NCI-H1417 treated with DMSO at 0.1 percent for 48 hours (cell line): ENCODE data around the gene PNP.
A peak's percentile ranks its signal among the peaks of the same experiment; 100 is the strongest.

Source experiments
- DNase-seq: peaks from one replicate; lab custom pipeline; 2025; lab: John Stamatoyannopoulos, UW

Gene PNP

DNA sequence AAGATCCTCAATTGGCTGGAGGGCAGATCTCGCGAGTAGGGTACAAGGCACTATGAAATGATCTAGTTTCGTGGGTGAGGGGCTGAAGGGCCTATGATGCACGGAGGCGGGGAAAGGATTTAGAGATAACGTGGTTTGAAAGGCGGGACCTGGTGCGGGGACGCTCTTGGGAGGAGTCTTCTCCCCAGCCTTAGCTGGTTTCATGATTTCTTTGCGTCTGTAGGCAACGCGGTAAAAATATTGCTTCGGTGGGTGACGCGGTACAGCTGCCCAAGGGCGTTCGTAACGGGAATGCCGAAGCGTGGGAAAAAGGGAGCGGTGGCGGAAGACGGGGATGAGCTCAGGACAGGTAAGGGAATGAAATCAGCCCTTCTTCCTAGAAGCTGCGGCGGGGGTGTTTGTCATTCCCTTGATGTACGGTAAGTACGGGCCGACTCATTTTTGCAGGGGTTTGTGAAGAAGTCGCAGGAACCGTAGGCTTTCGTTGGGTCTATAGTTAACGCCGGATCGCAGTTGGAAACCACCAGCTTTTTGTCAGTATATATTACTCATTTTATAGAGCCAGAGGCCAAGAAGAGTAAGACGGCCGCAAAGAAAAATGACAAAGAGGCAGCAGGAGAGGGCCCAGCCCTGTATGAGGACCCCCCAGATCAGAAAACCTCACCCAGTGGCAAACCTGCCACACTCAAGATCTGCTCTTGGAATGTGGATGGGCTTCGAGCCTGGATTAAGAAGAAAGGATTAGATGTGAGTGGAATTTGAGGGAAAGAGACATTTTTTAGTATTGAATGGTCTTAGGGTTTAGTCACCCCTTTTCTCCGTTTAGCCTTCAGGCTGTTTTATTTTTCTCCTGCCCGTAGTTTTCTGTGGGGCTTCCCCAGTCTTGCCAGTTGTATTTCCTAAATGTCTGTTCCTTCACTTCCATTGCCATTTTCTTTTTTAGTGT is 13.6 kb upstream of the PNP start:
- DNase-seq: no peak

DNA sequence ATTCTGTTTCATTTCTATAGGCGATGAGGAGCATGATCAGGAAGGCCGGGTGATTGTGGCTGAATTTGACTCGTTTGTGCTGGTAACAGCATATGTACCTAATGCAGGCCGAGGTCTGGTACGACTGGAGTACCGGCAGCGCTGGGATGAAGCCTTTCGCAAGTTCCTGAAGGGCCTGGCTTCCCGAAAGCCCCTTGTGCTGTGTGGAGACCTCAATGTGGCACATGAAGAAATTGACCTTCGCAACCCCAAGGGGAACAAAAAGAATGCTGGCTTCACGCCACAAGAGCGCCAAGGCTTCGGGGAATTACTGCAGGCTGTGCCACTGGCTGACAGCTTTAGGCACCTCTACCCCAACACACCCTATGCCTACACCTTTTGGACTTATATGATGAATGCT is 12.2 kb upstream of the PNP start:
- no peak for DNase-seq

- no peak for DNase-seq
Observed at GRCh38 chr14:20458031-20458789, 11.0 kb upstream of the PNP start.

GRCh38 chr14:20460458-20461224 is 8.6 kb upstream of the PNP start:
- no peak for DNase-seq

DNA sequence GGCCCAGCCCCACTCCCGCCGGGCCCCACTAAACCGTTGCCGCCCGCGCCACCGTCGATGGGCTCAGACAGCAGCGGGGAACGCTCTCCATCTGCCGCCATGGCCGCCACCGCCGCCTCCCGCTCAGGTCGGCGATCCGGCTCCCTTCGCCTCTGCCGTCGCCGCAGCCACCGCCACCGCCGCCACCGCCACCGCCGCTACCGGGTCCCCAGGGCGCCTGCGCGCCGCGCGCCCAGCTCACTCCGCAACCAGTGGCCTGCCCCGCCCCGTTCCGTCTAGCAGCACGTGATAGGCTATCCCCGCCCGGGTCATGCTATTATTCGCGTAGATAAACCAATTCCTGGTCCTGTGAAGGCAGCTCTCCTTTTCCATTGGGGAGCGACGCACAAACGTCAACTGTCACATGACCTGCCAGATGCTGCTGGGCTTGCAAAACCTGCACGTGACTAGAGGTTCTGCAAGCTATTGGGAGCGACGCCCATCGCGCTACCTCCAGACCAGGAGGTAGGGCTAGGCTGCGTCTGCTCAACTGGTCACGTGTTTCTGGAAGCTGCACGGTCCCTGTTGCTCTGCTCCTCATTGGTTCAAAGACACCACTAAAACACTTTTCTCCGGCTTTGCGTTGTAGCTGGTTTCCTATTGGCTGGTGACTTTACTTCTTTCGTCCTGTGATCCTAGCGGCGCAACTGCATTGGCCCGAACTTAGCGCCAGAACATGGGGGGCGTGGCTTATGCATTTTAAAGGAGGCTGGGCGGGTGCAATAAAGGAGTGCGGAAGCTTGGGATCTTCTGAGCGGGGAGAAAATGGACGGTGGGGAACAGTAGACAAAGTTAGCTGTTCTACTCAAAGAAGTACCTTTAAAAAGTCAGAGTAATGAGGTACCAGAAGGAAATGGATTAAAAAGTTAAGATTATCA is 7.7 kb upstream of the PNP start, which contains the start of gene PIP4P1:
Gene PIP4P1 (minus strand): TSS at position 210 of the 917 bp plus-strand sequence. CDS start 109 bp downstream, at position 101.
- DNase-seq: peak; percentile 100

DNA sequence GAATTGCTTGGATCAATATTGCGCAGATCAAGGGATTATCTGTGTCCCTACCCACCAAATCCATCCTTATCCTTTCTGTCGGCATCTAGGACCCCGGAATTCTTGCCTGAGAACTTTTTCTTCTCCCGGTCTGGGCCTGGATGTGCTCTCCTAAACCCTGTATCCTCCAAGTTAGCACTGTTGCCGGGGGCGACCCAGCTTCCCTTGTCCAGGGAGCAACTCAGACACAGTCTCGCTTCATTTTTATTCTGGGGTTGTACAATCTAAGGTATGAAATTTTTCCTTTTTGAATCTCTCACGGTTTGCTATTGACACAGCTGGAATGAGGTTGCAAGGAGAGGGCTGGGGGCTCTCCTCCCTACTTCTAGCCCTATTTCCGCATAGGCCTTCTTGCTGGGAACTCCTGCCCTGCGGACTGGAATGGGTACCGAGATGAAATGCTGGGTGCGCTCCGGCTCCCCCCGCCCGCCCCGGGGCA is 403 bp upstream of the PNP start:
- peak; percentile 49 for DNase-seq

- DNase-seq: no peak
Observed at GRCh38 chr14:20469890-20470602, 840 bp downstream of the PNP start.

- no peak for DNase-seq
Observed at GRCh38 chr14:20470603-20470901, 1.3 kb downstream of the PNP start.

GRCh38 chr14:20472536-20473169 is 3.4 kb downstream of the PNP start:
- no peak for DNase-seq

GRCh38 chr14:20476776-20477175 is 7.6 kb downstream of the PNP start:
- DNase-seq: no peak

DNA sequence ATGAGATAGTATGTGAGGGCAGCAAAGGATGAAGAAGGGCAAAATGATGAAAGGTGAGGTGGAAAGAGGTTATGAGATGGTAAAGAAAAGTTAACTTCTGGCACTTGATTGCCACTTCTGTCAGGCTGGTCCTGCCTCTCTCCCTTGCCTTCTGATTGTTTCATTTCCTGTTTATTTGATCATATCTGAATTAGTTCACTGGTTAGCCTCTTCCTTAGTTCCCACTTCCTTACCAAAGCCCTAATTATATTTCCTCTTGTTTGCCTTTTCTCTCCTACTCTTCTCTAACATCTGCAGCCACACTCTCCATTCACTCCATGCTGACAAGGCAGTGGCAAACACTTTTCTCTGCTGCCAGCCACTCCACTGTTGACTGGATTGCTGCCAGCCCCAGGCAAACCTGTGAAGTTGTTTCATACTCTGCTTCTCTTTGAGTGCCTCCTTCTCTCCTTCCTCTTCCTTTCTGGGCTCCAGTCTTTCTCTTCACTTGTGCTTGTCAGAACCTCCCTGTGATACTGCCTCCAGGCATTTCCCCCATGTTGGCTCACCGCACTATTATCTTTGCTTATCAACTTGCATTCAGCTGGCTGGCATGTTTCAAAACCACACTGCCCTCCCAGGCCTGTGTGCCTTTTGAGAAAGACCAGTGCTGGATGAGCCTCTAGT is 8.1 kb downstream of the PNP start:
- no peak for DNase-seq

- no peak for DNase-seq
Observed at GRCh38 chr14:20478894-20479293, 9.7 kb downstream of the PNP start.

DNA sequence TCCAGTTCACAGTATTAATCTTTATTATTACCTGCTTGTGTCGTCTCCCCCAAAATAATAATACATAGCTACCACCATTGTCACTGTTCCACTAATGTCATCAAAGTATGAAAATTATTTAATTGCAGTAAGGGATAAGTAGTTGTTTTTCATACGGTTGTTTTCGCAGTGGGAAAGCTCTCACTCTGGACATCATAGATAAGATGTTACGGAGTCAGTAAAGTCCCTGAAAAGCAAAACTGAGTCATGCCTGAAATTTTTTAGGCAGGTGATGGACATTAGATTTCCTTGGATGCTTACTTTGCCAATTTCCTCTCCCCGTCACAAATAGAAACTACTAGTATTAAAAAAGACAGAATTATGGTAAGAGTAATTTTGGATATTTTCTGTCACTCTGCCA is 13.2 kb downstream of the PNP start:
- no peak for DNase-seq

- no peak for DNase-seq
Observed at GRCh38 chr14:20485900-20486299, 16.7 kb downstream of the PNP start.

DNA sequence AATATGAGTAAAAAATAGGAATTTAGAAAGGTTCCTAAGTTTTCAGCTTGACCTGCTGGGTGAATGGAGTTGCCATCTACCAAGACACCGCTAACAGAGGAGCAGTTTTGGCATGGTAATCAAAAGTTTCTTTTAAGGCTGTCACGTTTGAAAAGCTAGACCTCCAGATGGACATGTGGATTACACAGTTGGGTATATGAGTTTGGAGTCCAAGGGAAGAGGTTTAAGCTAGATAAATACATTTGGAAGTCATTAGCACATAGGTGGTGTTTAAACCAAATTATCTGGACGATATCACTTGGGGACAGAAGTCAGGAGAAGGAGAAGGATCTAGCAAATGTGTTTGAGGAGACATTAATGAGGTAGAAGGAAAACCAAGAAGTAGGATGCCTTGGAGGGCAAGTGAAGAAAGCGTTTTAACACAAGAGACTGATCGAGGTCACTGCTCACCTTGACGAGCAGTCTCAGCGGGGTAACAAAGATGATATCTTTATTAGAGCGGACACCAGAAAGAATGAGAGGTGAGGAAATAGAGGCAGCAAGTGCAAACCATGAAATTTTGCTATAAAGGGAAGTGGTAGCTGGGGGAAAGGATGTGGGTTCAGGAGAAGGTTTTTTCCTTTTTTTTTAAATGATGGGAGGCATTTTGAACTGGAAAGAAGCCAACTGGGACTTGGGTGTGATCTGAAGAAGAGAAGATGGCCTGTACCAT is 17.6 kb downstream of the PNP start:
- no peak for DNase-seq

GRCh38 chr14:20487396-20487725 is 18.2 kb downstream of the PNP start:
- DNase-seq: no peak

DNA sequence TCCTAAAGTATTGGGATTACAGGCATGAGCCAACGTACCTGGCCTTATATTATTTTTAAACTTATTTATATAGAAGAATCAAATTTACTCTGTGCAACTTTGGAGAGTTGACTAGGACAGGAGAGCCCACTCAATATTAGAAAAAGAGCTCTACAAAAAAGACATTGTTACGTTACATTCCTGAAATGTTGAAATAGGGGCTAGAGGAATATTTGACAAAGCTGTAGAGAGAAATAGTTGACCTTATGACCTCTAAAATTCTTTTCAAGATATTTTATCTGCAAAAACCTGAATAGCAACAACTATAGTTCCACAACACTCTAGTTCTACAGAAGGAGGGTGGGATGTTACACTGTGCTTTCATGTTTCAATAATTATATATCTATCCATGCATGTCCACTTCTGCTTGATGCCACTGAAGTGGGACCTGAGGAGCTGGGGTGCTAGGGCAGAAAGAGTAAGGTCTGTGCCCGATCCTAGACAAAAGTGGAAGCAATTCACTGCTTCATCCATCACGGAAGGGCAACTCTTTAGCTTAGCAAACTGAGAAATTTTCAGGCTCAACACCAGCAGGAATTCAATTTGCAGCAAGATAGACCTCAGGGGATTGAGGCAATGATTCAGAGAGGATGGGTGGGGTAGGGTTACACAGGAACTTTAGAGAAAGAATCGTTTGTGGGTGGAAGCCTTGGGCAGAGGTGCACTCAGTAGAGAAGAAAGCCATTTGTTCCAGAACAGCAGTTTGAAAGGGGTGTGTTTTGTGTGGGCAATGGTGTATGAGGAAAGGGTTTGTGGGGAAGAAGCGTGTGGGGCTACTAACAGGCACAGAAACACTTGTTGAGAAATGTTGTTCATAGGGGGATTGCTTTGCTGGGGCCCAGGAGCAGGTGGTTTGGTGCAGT is 20.1 kb downstream of the PNP start:
- DNase-seq: no peak

DNA sequence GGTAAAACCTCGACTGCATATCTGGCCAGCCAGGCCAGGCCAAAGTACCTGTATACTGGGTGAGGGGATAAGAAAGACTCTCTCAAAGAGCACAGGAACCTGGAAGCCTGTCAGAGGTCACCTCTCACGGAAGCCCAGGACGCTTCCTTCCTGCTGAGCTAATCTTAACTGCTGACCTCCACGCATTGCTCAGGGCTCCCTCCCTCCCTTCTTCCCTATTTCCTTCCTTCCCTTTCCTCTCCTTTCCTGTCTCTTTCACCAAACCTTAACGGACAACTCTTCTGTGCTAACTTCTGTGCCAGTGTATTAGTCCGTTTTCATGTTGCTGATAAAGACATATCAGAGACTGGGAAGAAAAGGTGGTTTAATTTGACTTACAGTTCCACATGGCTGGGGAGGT is 21.4 kb downstream of the PNP start:
- no peak for DNase-seq
